ENCODE data around the gene KRTAP13-3. TPM values are rescaled to one million over a fixed set of nuclear protein-coding genes. Genes with fewer than 3 reads are reported as not detected.
A peak's percentile ranks its signal among the peaks of the same experiment; 100 is the strongest.

The KRTAP13-3 gene
- total RNA-seq, 2 experiments from 2014 or later, result not detected

DNA sequence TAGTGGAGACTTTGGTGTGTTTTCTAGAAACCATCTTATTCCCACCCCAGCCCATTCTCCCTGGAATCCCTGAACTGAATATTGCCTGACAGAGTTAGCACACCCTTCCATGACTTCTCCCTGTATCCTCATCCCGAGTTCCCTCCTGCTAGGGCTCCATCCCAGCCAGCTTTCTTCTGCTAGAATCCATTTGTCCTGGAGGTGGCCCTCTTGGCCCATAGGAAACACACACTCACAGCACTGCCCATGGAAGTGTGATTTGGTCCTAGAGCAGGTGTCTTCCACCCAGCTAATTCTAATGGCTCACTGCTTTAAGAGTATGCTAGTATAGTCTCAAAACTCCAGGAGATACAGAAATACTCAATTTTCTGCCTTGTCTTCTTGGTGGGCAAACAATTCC lies 18.5 kb upstream of the KRTAP13-3 start:
- TF ChIP-seq CTCF (IDR thresholded peaks at IDR 0.05), result no peak
- H3K27ac Mint-ChIP-seq, result no peak overlapping the region
- ChIA-PET POLR2A (no interaction called here), CTCF (interaction anchor here (2.0 kb wide), 1 partner anchor 11 kb away, joined by 6 read pairs; no protein-coding TSS in a partner anchor)
- intact Hi-C loops (cut with micrococcal nuclease), result no loop called here
- no peaks in the 10 kb centered on the region for H3K36me3 Mint-ChIP-seq (ENCODE audit: low read depth)
- H3K9me3 Mint-ChIP-seq, result no peaks in the 10 kb centered on the region
- H3K4me3 Mint-ChIP-seq, result no peak overlapping the region
- DNase-seq, result no peak
- ATAC-seq, result no peak
- peaks cover 3% of the 10 kb centered on the region for H3K27me3 Mint-ChIP-seq
- no peaks in the 10 kb centered on the region for H3K4me1 Mint-ChIP-seq (ENCODE audit: low read depth)

DNA sequence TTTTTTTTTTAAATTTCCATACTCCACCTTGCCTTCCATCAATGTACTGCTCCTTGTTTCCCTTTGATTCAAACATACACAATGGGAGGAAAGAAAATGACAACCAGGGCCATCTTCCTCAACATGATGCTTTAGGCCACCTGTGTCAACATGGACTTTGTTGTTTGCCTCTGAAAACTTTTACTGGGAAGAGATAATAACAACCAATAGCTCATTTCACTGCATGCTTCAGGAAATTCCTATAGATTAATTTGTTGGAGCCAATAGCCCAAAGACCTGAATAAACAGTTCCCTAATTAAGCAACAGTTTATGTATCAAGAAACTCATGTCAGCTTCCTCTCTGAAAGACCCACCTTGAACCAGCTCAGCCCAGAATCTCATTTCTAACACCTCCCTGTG lies 17.5 kb upstream of the KRTAP13-3 start:
- no peak for DNase-seq
- no peaks in the 10 kb centered on the region for H3K36me3 Mint-ChIP-seq (ENCODE audit: low read depth)
- no peak for ATAC-seq
- intact Hi-C loops (cut with micrococcal nuclease), result no loop called here
- no peak overlapping the region for H3K4me3 Mint-ChIP-seq
- H3K4me1 Mint-ChIP-seq (ENCODE audit: low read depth), result no peaks in the 10 kb centered on the region
- TF ChIP-seq CTCF (IDR thresholded peaks at IDR 0.05), result no peak
- peaks cover 3% of the 10 kb centered on the region for H3K27me3 Mint-ChIP-seq
- CTCF ChIA-PET, result interaction anchor here (2.0 kb wide), 1 partner anchor 10 kb away, joined by 6 read pairs; no protein-coding TSS in a partner anchor
- H3K27ac Mint-ChIP-seq, result no peak overlapping the region
- no peaks in the 10 kb centered on the region for H3K9me3 Mint-ChIP-seq
- POLR2A ChIA-PET, result interaction anchor here (0.6 kb wide), 1 partner anchor 1798 kb away, joined by 3 read pairs; no protein-coding TSS in a partner anchor

- no peaks in the 10 kb centered on the region for H3K36me3 Mint-ChIP-seq (ENCODE audit: low read depth)
- no peak for TF ChIP-seq CTCF (IDR thresholded peaks at IDR 0.05)
- no peak within 1 kb of the TSS for H3K27ac Mint-ChIP-seq
- H3K4me1 Mint-ChIP-seq (ENCODE audit: low read depth), result no peaks in the 10 kb centered on the region
- ATAC-seq (no peak), DNase-seq (no peak)
- ChIA-PET CTCF (no interaction called here), POLR2A (no interaction called here)
- peaks cover 7% of the 10 kb centered on the region for H3K27me3 Mint-ChIP-seq
- no peaks in the 10 kb centered on the region for H3K9me3 Mint-ChIP-seq
- no peak within 1 kb of the TSS for H3K4me3 Mint-ChIP-seq
- intact Hi-C loops (cut with micrococcal nuclease), result no loop called here
These were observed 14.2 kb upstream of the KRTAP13-3 start, which contains the start of gene KRTAP15-1 for GRCh38 chr21:30439975-30440374. Gene KRTAP15-1, plus strand, starts transcription at chr21:30440275. Its CDS starts 53 bp downstream, at chr21:30440328.

DNA sequence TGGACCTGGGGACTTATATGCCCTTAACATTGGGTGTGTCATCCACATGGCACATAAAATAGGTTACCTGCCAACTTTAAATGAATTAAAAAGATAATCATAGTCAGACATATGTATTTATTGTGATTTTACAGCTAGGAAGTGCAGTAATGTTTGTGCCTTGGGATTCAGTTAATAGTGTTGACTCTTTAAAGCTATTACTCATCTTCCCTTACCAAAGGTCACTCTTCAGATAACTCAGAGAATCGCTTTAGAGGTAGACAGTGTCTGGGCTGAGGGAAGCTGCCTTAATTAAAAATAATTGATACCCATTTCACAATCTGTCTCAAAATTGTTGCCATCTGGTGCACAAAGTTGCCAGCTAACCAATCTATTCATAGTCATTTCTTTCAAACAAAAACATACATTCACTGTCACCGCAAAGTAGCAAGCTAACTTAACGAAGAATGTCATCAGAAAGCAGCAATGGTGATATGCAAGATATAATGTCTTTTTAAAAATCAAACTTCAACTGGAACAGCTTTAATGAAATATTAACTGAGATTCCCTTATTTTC lies 11.4 kb upstream of the KRTAP13-3 start:
- Mint-ChIP-seq H3K36me3 (ENCODE audit: low read depth) (no peaks in the 10 kb centered on the region), H3K9me3 (no peaks in the 10 kb centered on the region), H3K27me3 (peaks cover 9% of the 10 kb centered on the region), H3K27ac (no peak overlapping the region), H3K4me1 (ENCODE audit: low read depth) (no peaks in the 10 kb centered on the region), H3K4me3 (no peak overlapping the region)
- intact Hi-C loops (cut with micrococcal nuclease), result no loop called here
- DNase-seq (no peak), ATAC-seq (no peak)
- ChIA-PET POLR2A (no interaction called here), CTCF (no interaction called here)
- TF ChIP-seq CTCF (IDR thresholded peaks at IDR 0.05), result no peak

DNA sequence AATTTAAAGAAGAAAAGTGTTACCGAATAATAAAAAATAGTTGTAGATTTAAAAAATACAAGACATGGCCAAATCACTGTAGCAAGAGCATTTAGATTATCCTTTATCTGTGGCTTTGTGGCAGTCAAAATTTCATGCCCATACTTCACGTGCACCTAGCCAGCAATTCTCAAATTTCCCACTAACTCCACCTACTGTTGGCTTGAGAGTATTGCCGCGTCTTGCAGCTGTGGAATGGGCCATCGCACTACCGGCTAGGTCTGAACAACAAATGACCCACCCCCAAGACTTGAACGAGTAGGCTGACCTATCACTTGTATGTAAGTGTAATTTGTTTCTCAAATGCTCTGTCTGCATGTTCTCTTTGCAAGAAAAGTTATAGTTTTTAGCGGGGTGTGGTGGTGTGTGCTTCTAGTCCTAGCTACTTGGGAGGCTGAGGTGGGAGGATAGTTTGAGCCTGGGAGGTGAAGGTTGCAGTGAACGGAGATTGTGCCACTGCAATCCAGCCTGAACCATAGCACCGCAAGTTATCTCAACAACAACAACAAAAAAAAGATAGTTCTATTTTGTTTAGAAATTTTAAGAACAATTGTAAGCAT lies 8.4 kb upstream of the KRTAP13-3 start:
- intact Hi-C loops (cut with micrococcal nuclease), result no loop called here
- DNase-seq, result peak; percentile 28

More for the DNA sequence above, 8.4 kb upstream of the KRTAP13-3 start:
- Mint-ChIP-seq H3K27ac (no peak overlapping the region), H3K36me3 (ENCODE audit: low read depth) (no peaks in the 10 kb centered on the region), H3K4me3 (no peak overlapping the region), H3K9me3 (no peaks in the 10 kb centered on the region), H3K27me3 (peaks cover 9% of the 10 kb centered on the region), H3K4me1 (ENCODE audit: low read depth) (no peaks in the 10 kb centered on the region)
- POLR2A ChIA-PET, result no interaction called here
- peak; percentile 77 for ATAC-seq
- CTCF ChIA-PET, result interaction anchor here (0.7 to 1.9 kb wide), 7 partner anchors 9 to 119 kb away, joined by 3 to 6 read pairs (median 5); partner anchors contain the start of gene KRTAP19-4
- peak; percentile 70 for TF ChIP-seq CTCF (IDR thresholded peaks at IDR 0.05)

All from activated CD8-positive, alpha-beta T cell treated with anti-CD3 and anti-CD28 coated beads for 36 hours (primary cell).